SK-N-SH (cell line): ENCODE measurements around the gene MRPL51. TPM values are rescaled to one million over a fixed set of nuclear protein-coding genes. Genes with fewer than 3 reads are reported as not detected.

Experiments
- CTCF ChIA-PET: fragments of 300-600, 350-600 bp; formaldehyde crosslinking; extraction: SDS; loops from one replicate; lab custom pipeline; 2021; lab: Yijun Ruan, JAX
- POLR2A ChIA-PET: fragments of 350-600 bp; sonication (Branson Sonifier 250); formaldehyde crosslinking; extraction: SDS; loops from one replicate; lab custom pipeline; 2020; ENCODE audit warnings: antibody characterized with exemption, inconsistent platforms; lab: Yijun Ruan, JAX
- DNase-seq: peaks from one replicate; pipeline ENCODE4 v3.0.0; 2012
- H2AFZ ChIP-seq: fragments of 200-600 bp; sonication (generic); 2 replicates; pipeline ENCODE4 v1.8.1; 2016; ENCODE audit warnings: antibody characterized with exemption, mild to moderate bottlenecking, low read depth
- H3F3A ChIP-seq: fragments of 200-600 bp; sonication (generic); replicated peaks from 2 replicates; pipeline ENCODE3; 2016; ENCODE audit warnings: antibody characterized with exemption, mild to moderate bottlenecking; ENCODE audit not compliant: insufficient read depth
- H3K27ac ChIP-seq, 2 experiments: fragments of 200-500 bp in 1 of 2; fragments of 200-600 bp in 1 of 2; sonication (Bioruptor generic) in 1 of 2; sonication (generic), shearing (Covaris generic) in 1 of 2; 2 replicates each; pipeline versions ENCODE4 v1.5.1 to v1.6.1; 2014 to 2016; ENCODE audit warnings: low read depth in 2 of 2, inconsistent platforms in 1 of 2, low read length in 1 of 2, mild to moderate bottlenecking in 1 of 2, mixed read lengths in 1 of 2
- H3K27me3 ChIP-seq: fragments of 200-600 bp; sonication (generic), shearing (Covaris generic); 2 replicates; pipeline ENCODE4 v1.6.1; 2016; ENCODE audit warnings: mixed run types; ENCODE audit not compliant: insufficient read depth
- H3K36me3 ChIP-seq, 2 experiments: fragments of 200-500 bp in 1 of 2; fragments of 200-600 bp in 1 of 2; sonication (Bioruptor generic) in 1 of 2; sonication (generic) in 1 of 2; replicated peaks in 1 of 2; 2 replicates each; pipeline versions ENCODE3 to v1.5.1; 2014 to 2016; ENCODE audit warnings: low read length in 1 of 2, mild to moderate bottlenecking in 1 of 2; ENCODE audit not compliant: insufficient read depth in 2 of 2, control insufficient read depth in 1 of 2
- H3K4me1 ChIP-seq, 2 experiments: fragments of 200-500 bp in 1 of 2; fragments of 200-600 bp in 1 of 2; sonication (Bioruptor generic) in 1 of 2; sonication (generic), shearing (Covaris generic) in 1 of 2; 2 replicates each; pipeline versions ENCODE4 v1.5.1 to v1.6.1; 2014 to 2016; ENCODE audit warnings: low read depth in 1 of 2, low read length in 1 of 2, mixed run types in 1 of 2; ENCODE audit not compliant: insufficient read depth in 2 of 2, control insufficient read depth in 1 of 2
- H3K4me2 ChIP-seq: fragments of 200-600 bp; sonication (generic), shearing (Covaris generic); 2 replicates; pipeline ENCODE4 v1.6.1; 2017; ENCODE audit warnings: mixed run types
- H3K4me3 ChIP-seq, 2 experiments: fragments of 200-500 bp in 1 of 2; fragments of 200-600 bp in 1 of 2; sonication (Bioruptor generic) in 1 of 2; sonication (generic), shearing (Covaris generic) in 1 of 2; 2 replicates each; pipeline versions ENCODE4 v1.5.1 to v1.8.1; 2014 to 2016; ENCODE audit warnings: low read depth in 2 of 2, inconsistent platforms in 1 of 2, low read length in 1 of 2, mild to moderate bottlenecking in 1 of 2, mixed read lengths in 1 of 2, moderate library complexity in 1 of 2
- H3K79me2 ChIP-seq: fragments of 200-600 bp; sonication (generic); 2 replicates; pipeline ENCODE4 v1.8.1; 2017; ENCODE audit warnings: mild to moderate bottlenecking; ENCODE audit not compliant: insufficient read depth
- H3K9ac ChIP-seq: fragments of 200-600 bp; sonication (generic); 2 replicates; pipeline ENCODE4 v1.6.1; 2017; ENCODE audit warnings: mixed run types
- H3K9me2 ChIP-seq: fragments of 200-600 bp; sonication (generic); 2 replicates; pipeline ENCODE4 v1.6.1; 2017; ENCODE audit warnings: mixed run types
- H3K9me3 ChIP-seq: fragments of 200-600 bp; sonication (generic); 2 replicates; pipeline ENCODE4 v1.6.1; 2017; ENCODE audit warnings: mixed run types, mild to moderate bottlenecking, moderate library complexity
- H4K20me1 ChIP-seq: fragments of 200-600 bp; sonication (generic); 2 replicates; pipeline ENCODE4 v1.6.1; 2017; ENCODE audit warnings: mild to moderate bottlenecking, mixed run types; ENCODE audit not compliant: insufficient read depth
- EP300 ChIP-seq, 2 experiments: IDR thresholded peaks; 2 replicates each; pipeline versions ENCODE4 v1.4.0 to v1.6.1; 2012; ENCODE audit warnings: borderline replicate concordance in 1 of 2, low read depth in 1 of 2, low read length in 1 of 2
- GABPA ChIP-seq: IDR thresholded peaks from 2 replicates; pipeline ENCODE4 v1.4.0; 2012; ENCODE audit warnings: low read depth, mild to moderate bottlenecking
- IRF3 ChIP-seq: fragments of 150-350 bp; IDR thresholded peaks from 2 replicates; pipeline ENCODE4 v1.6.1; 2016; ENCODE audit warnings: mild to moderate bottlenecking, low read depth, low read length
- POLR2AphosphoS5 ChIP-seq: IDR thresholded peaks from 2 replicates; pipeline ENCODE4 v1.6.1; 2012; ENCODE audit warnings: low read depth, low read length
- REST ChIP-seq: IDR thresholded peaks from 2 replicates; pipeline ENCODE4 v1.6.1; 2012; ENCODE audit warnings: mild to moderate bottlenecking, low read depth, low read length, moderate library complexity
- RFX5 ChIP-seq: IDR thresholded peaks from 2 replicates; pipeline ENCODE4 v1.6.1; 2012; ENCODE audit warnings: mild to moderate bottlenecking, improper control_type of control experiment, low read length
- RXRA ChIP-seq: IDR thresholded peaks from 2 replicates; pipeline ENCODE4 v1.4.0; 2012; ENCODE audit warnings: low read depth, mild to moderate bottlenecking, borderline replicate concordance
- TCF12 ChIP-seq: IDR thresholded peaks from 2 replicates; pipeline ENCODE4 v1.4.0; 2012
- YY1 ChIP-seq: IDR thresholded peaks from 2 replicates; pipeline ENCODE4 v1.4.0; 2012; ENCODE audit warnings: low read depth, mild to moderate bottlenecking
- ZBTB33 ChIP-seq: IDR thresholded peaks from 2 replicates; pipeline ENCODE4 v1.4.0; 2012; ENCODE audit warnings: low read depth, borderline replicate concordance
- WGBS: methylation state at CpG from one replicate; pipeline ENCODE4 v1.1.6; 2017; ENCODE audit warnings: low lambda C conversion rate; 5-methylcytosine and 5-hydroxymethylcytosine counted together
- polyA plus RNA-seq, 3 experiments: library from polyadenylated mRNA; depleted of rRNA; stranded (reverse); fragments of >200 nt; gene quantifications; 2 replicates each; pipeline ENCODE4 v1.2.3, GENCODE V29; 2012

Gene MRPL51
- polyA plus RNA-seq, 1 of the 3 experiments (the other 2 are of a cell fraction): 189 TPM

GRCh38 chr12:6457220-6457945, 35.7 kb downstream of the MRPL51 start:
- 95% methylated on average over 11 of the region's 12 CpGs for WGBS
- CTCF ChIA-PET: interaction anchor here (0.7 to 2.2 kb wide), 6 partner anchors 8 to 131 kb away, joined by 3 to 15 read pairs (median 4); no protein-coding TSS in a partner anchor
- no peaks in the 10 kb centered on the region for H3K9me2 ChIP-seq

More at GRCh38 chr12:6457220-6457945, 35.7 kb downstream of the MRPL51 start:
- peaks cover 14% of the 10 kb centered on the region for H3F3A ChIP-seq
- no peaks in the 10 kb centered on the region for H3K27me3 ChIP-seq
- no peak overlapping the region for H3K27ac ChIP-seq
- DNase-seq: no peak
- no peak overlapping the region for H2AFZ ChIP-seq
- no peak overlapping the region for H3K4me3 ChIP-seq
- peaks cover 6 to 9% of the 10 kb centered on the region in 2 experiments; a peak in 1 of 4 replicates for H3K4me1 ChIP-seq
- H3K36me3 ChIP-seq: peaks cover 23 to 36% of the 10 kb centered on the region in 2 experiments
- no peaks in the 10 kb centered on the region for H4K20me1 ChIP-seq
- no peak overlapping the region for H3K9ac ChIP-seq
- H3K9me3 ChIP-seq: no peaks in the 10 kb centered on the region
- H3K79me2 ChIP-seq: no peaks in the 10 kb centered on the region
- no peak overlapping the region for H3K4me2 ChIP-seq
- POLR2A ChIA-PET: no interaction called here
- TF ChIP-seq IRF3 (no peak), RFX5 (no peak), ZBTB33 (no peak), YY1 (no peak), EP300 (IDR thresholded peaks at IDR 0.05; ENCODE audit: borderline replicate concordance in 1 of 2, low read depth in 1 of 2, low read length in 1 of 2) (no peak), REST (no peak), TCF12 (no peak), POLR2AphosphoS5 (no peak), RXRA (no peak), GABPA (no peak)
